GM19035 (cell line): ENCODE results near the gene CRISPLD2.

Source experiments
- ATAC-seq: cut with Tn5 transposase; IDR thresholded peaks from one replicate; pipeline ENCODE4 v1.9.1; 2021; ENCODE audit not compliant: unreplicated experiment

The CRISPLD2 gene

GRCh38 chr16:84907051-84907450 lies 87.3 kb downstream of the CRISPLD2 start:
- no peak for ATAC-seq

- ATAC-seq: no peak
These were observed 87.8 kb downstream of the CRISPLD2 start for GRCh38 chr16:84907575-84907974.

GRCh38 chr16:84909476-84910085 lies 89.8 kb downstream of the CRISPLD2 start:
- ATAC-seq: no peak

- ATAC-seq: no peak
These were observed 91.9 kb downstream of the CRISPLD2 start for GRCh38 chr16:84911486-84912216.

GRCh38 chr16:84913315-84913714 lies 93.5 kb downstream of the CRISPLD2 start:
- ATAC-seq: no peak

GRCh38 chr16:84914273-84914672 lies 94.5 kb downstream of the CRISPLD2 start:
- ATAC-seq: no peak

GRCh38 chr16:84916178-84916577 lies 96.4 kb downstream of the CRISPLD2 start:
- no peak for ATAC-seq

GRCh38 chr16:84916850-84917249 lies 97.1 kb downstream of the CRISPLD2 start:
- ATAC-seq: no peak

GRCh38 chr16:84917492-84917891 lies 97.7 kb downstream of the CRISPLD2 start:
- ATAC-seq: no peak

GRCh38 chr16:84918006-84918909 lies 98.5 kb downstream of the CRISPLD2 start:
- no peak for ATAC-seq

- ATAC-seq: no peak
These were observed 99.5 kb downstream of the CRISPLD2 start for GRCh38 chr16:84919269-84919668.

- ATAC-seq: no peak
These were observed 99.9 kb downstream of the CRISPLD2 start for GRCh38 chr16:84919708-84920107.

GRCh38 chr16:84920333-84920732 lies 100.5 kb downstream of the CRISPLD2 start:
- no peak for ATAC-seq

- no peak for ATAC-seq
These were observed 102.8 kb downstream of the CRISPLD2 start for GRCh38 chr16:84922351-84923120.

GRCh38 chr16:84924331-84925091 lies 104.7 kb downstream of the CRISPLD2 start:
- no peak for ATAC-seq

GRCh38 chr16:84925092-84925772 lies 105.4 kb downstream of the CRISPLD2 start:
- ATAC-seq: no peak

- no peak for ATAC-seq
These were observed 106.1 kb downstream of the CRISPLD2 start for GRCh38 chr16:84925773-84926372.

- ATAC-seq: no peak
These were observed 106.7 kb downstream of the CRISPLD2 start for GRCh38 chr16:84926462-84926861.
